HG03175 (cell line): Measurements from ENCODE around the gene NAALADL2.
"Not testable (repeated sequence)": the region's sequence is repeated elsewhere in the genome, so short reads cannot be mapped to it uniquely, and the experiment has no call there.

ENCODE experiments used
- ATAC-seq: cut with Tn5 transposase; IDR thresholded peaks from one replicate; pipeline ENCODE4 v1.9.1; 2021; ENCODE audit warnings: mild to moderate bottlenecking, moderate library complexity; ENCODE audit not compliant: unreplicated experiment

Gene NAALADL2

GRCh38 chr3:175457301-175457700, 598.2 kb downstream of the NAALADL2 start:
- peak; percentile 67 for ATAC-seq

- ATAC-seq: not testable (repeated sequence)
Observed at GRCh38 chr3:175460849-175461399, 601.8 kb downstream of the NAALADL2 start.

GRCh38 chr3:175464362-175464761, 605.2 kb downstream of the NAALADL2 start:
- no peak for ATAC-seq

GRCh38 chr3:175469124-175469523, 610.0 kb downstream of the NAALADL2 start:
- ATAC-seq: no peak

GRCh38 chr3:175475765-175476164, 616.6 kb downstream of the NAALADL2 start:
- ATAC-seq: no peak

GRCh38 chr3:175476489-175476888, 617.4 kb downstream of the NAALADL2 start:
- ATAC-seq: no peak

GRCh38 chr3:175477651-175478224, 618.6 kb downstream of the NAALADL2 start:
- ATAC-seq: peak; percentile 93

- ATAC-seq: no peak
Observed at GRCh38 chr3:175478301-175478700, 619.2 kb downstream of the NAALADL2 start.

- no peak for ATAC-seq
Observed at GRCh38 chr3:175479175-175479574, 620.0 kb downstream of the NAALADL2 start.

GRCh38 chr3:175479800-175480199, 620.7 kb downstream of the NAALADL2 start:
- no peak for ATAC-seq

GRCh38 chr3:175484666-175485065, 625.5 kb downstream of the NAALADL2 start:
- no peak for ATAC-seq

GRCh38 chr3:175485436-175485835, 626.3 kb downstream of the NAALADL2 start:
- no peak for ATAC-seq

GRCh38 chr3:175486255-175486654, 627.1 kb downstream of the NAALADL2 start:
- peak; percentile 50 for ATAC-seq

GRCh38 chr3:175489406-175489805, 630.3 kb downstream of the NAALADL2 start:
- peak; percentile 67 for ATAC-seq

GRCh38 chr3:175493301-175493700, 634.2 kb downstream of the NAALADL2 start:
- ATAC-seq: no peak

GRCh38 chr3:175495331-175495730, 636.2 kb downstream of the NAALADL2 start:
- peak; percentile 90 for ATAC-seq

GRCh38 chr3:175502155-175502554, 643.0 kb downstream of the NAALADL2 start:
- ATAC-seq: no peak

GRCh38 chr3:175511219-175511785, 652.2 kb downstream of the NAALADL2 start:
- ATAC-seq: no peak

- ATAC-seq: no peak
Observed at GRCh38 chr3:175512700-175513099, 653.6 kb downstream of the NAALADL2 start.

- ATAC-seq: peak; percentile 86
Observed at GRCh38 chr3:175518459-175518858, 659.3 kb downstream of the NAALADL2 start.

GRCh38 chr3:175521406-175521805, 662.3 kb downstream of the NAALADL2 start:
- no peak for ATAC-seq

GRCh38 chr3:175526191-175526590, 667.1 kb downstream of the NAALADL2 start:
- ATAC-seq: no peak
